ENCODE data around the gene GNLY.

The GNLY gene

GRCh38 chr2:85733121-85733960 is 39.2 kb downstream of the GNLY start:
- no peaks in the 10 kb centered on the region for H3K36me3 Mint-ChIP-seq
- H3K4me1 Mint-ChIP-seq, result peaks cover 7% of the 10 kb centered on the region
- no peak overlapping the region for H3K4me3 Mint-ChIP-seq
- no peaks in the 10 kb centered on the region for H3K9me3 Mint-ChIP-seq
- H3K27me3 Mint-ChIP-seq, result peaks cover 30% of the 10 kb centered on the region
- ATAC-seq, result no peak
- H3K27ac Mint-ChIP-seq, result no peak overlapping the region

DNA sequence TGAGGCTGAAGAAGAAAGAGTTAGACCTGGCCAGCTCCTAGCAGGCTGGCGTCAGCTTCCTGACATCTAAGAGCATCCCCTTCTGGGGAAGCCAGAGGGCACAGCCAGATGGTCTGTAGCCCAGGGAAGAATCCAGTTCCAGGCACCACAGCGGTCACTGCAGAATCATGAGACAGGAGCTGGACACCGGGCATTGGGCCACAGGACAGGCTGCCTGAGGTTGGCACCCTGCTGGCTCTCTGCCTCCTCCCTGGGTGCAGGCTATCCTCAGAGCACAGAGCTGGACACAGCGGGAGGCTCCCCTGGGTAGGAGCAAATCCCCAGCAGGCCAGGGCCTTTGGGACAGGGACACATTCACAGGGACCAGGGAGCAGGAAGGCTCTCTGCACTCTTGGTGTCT is 39.9 kb downstream of the GNLY start:
- no peak overlapping the region for H3K4me3 Mint-ChIP-seq
- H3K4me1 Mint-ChIP-seq, result peaks cover 4% of the 10 kb centered on the region
- ATAC-seq, result no peak
- no peaks in the 10 kb centered on the region for H3K36me3 Mint-ChIP-seq
- H3K27ac Mint-ChIP-seq, result no peak overlapping the region
- H3K9me3 Mint-ChIP-seq, result no peaks in the 10 kb centered on the region
- H3K27me3 Mint-ChIP-seq, result peaks cover 24% of the 10 kb centered on the region

- Mint-ChIP-seq H3K27me3 (peaks cover 21% of the 10 kb centered on the region), H3K36me3 (no peaks in the 10 kb centered on the region), H3K27ac (no peak overlapping the region), H3K4me1 (no peaks in the 10 kb centered on the region), H3K9me3 (no peaks in the 10 kb centered on the region), H3K4me3 (no peak overlapping the region)
- no peak for ATAC-seq
Observed at GRCh38 chr2:85734942-85735608, 40.9 kb downstream of the GNLY start.

- Mint-ChIP-seq H3K4me3 (no peak overlapping the region), H3K4me1 (no peaks in the 10 kb centered on the region), H3K36me3 (no peaks in the 10 kb centered on the region), H3K27me3 (peaks cover 22% of the 10 kb centered on the region), H3K9me3 (no peaks in the 10 kb centered on the region), H3K27ac (no peak overlapping the region)
- ATAC-seq, result no peak
Observed at GRCh38 chr2:85735691-85736090, 41.5 kb downstream of the GNLY start.

DNA sequence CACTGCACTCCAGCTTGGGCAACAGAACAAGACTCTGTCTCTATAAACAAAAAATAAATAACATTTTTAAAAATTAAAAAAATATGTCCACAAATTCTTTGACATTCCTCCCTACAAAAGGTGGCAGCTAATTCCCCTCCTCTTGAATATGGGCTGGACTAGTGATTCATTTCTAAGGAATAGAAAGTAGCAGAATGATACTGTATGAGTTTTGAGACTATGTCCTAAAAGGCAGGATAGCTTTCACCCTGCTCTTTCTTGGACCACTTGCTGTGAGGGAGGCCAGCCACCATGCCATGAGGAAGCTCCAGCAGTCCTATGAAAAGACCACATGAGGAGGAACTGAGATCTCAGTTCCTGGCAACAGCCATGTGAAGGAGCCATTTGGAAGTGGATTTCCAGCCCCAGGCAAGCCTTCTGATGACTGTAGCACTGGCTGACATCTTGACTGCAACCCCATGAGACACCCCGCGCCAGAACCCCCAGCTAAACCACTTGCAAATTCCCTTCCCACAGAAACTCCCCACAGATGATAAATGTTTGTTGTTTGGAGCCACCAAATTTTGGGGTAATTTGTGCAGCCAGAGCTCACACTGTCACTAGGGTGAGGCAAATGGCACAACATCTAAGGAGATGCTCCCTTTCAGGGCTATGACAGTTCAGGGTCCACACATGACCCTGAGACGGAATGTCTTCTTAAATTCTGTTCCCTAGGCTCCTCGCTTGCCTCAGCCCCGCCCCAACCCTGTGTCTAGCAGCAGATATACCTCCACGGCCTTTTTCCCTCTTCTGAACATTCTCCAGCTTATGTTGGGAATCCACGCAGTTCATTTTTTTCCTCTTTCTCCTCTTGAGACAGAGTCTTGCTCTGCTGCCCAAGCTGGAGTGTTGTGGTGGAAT is 42.5 kb downstream of the GNLY start:
- no peaks in the 10 kb centered on the region for H3K36me3 Mint-ChIP-seq

DNA sequence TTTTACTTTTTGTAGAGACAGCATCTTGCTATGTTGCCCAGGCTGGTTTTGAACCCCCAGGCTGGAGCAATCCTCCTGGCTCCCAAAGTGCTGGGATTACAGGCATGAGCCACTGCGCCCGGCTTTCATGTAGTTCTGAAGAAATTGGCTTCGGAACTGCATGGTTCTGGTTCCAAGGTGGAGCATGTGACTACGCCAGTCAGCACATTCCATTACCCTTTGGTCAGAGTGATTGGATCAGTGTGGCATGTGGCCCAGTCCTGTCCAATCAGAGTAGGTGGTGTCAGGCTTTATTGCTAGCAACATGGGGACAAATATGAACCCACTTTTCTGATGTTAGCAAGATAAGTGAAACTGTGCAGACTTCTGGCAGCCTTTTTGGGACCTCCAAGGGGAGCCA is 43.3 kb downstream of the GNLY start:
- no peak overlapping the region for H3K27ac Mint-ChIP-seq
- no peak for ATAC-seq
- H3K4me1 Mint-ChIP-seq, result no peaks in the 10 kb centered on the region
- peaks cover 38% of the 10 kb centered on the region for H3K27me3 Mint-ChIP-seq
- no peaks in the 10 kb centered on the region for H3K9me3 Mint-ChIP-seq
- no peaks in the 10 kb centered on the region for H3K36me3 Mint-ChIP-seq
- no peak overlapping the region for H3K4me3 Mint-ChIP-seq

More for the DNA sequence above, 42.5 kb downstream of the GNLY start:
- peaks cover 31% of the 10 kb centered on the region for H3K27me3 Mint-ChIP-seq
- H3K4me1 Mint-ChIP-seq, result no peaks in the 10 kb centered on the region
- no peak overlapping the region for H3K27ac Mint-ChIP-seq
- no peak overlapping the region for H3K4me3 Mint-ChIP-seq
- no peak for ATAC-seq
- no peaks in the 10 kb centered on the region for H3K9me3 Mint-ChIP-seq

DNA sequence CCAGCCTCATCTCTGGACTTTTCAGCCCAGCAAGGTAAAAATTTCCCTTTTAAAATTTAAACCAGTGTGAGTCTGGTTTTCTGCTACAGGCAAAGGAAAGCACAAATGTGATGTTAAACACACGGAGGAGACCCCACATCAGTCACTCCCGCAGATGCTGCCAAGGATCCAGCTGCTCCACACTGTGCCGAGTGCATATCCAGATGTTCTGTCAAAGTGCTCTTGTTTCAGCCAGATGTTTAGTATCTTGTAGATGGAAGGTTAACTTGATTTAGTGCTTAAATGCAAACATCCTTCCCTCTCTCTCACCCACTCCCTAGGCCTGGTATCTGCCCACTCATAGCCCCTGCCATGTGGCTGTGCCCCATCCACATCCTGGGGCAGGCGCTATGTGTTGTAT is 43.8 kb downstream of the GNLY start:
- Mint-ChIP-seq H3K27ac (no peak overlapping the region), H3K36me3 (no peaks in the 10 kb centered on the region), H3K4me1 (no peaks in the 10 kb centered on the region), H3K4me3 (no peak overlapping the region), H3K9me3 (no peaks in the 10 kb centered on the region), H3K27me3 (peaks cover 43% of the 10 kb centered on the region)
- no peak for ATAC-seq

- H3K27me3 Mint-ChIP-seq, result peaks cover 39% of the 10 kb centered on the region
- no peak for ATAC-seq
- H3K4me3 Mint-ChIP-seq, result no peak overlapping the region
- H3K9me3 Mint-ChIP-seq, result no peaks in the 10 kb centered on the region
- H3K4me1 Mint-ChIP-seq, result peaks cover 4% of the 10 kb centered on the region
- H3K27ac Mint-ChIP-seq, result no peak overlapping the region
- H3K36me3 Mint-ChIP-seq, result no peaks in the 10 kb centered on the region
Observed at GRCh38 chr2:85740193-85740592, 46.0 kb downstream of the GNLY start.

DNA sequence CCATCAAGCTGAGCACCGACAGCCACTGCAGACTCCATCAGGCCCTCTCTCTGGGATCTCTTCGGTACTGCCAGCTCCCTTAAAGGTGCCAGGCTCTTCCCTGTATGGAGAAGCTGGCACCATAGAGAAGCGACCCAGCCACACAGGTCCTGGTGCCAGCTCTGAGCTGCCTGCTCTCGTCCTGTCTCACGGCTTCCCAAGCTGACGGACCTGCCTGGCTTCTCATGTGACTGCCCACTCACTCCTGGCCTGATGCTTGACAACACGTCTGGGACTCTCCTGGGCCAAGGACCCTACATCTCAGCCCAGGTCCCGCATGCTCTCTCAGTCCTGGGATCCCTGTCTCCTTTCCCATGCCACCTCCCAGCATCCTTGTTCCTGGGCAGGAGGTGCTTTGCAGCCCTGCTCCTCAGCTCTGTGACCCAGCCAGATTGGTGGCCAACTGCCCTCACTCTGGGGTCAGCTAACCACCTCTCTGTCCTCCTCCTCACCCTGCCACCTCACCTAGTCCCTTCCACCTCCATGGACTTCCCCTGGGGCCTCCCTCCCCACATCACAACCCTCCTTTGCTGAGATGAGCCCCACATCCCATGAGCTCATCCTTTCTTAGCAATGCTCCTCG is 47.2 kb downstream of the GNLY start:
- no peak overlapping the region for H3K27ac Mint-ChIP-seq

GRCh38 chr2:85741833-85742455 is 47.8 kb downstream of the GNLY start:
- H3K36me3 Mint-ChIP-seq, result no peaks in the 10 kb centered on the region
- no peak for ATAC-seq
- no peak overlapping the region for H3K27ac Mint-ChIP-seq
- peaks cover 43% of the 10 kb centered on the region for H3K27me3 Mint-ChIP-seq
- no peaks in the 10 kb centered on the region for H3K9me3 Mint-ChIP-seq
- H3K4me3 Mint-ChIP-seq, result no peak overlapping the region
- H3K4me1 Mint-ChIP-seq, result peaks cover 21% of the 10 kb centered on the region

More for the DNA sequence above, 47.2 kb downstream of the GNLY start:
- H3K4me1 Mint-ChIP-seq, result peaks cover 15% of the 10 kb centered on the region
- peak; percentile 32 for ATAC-seq
- H3K36me3 Mint-ChIP-seq, result no peaks in the 10 kb centered on the region
- no peak overlapping the region for H3K4me3 Mint-ChIP-seq
- H3K27me3 Mint-ChIP-seq, result peaks cover 39% of the 10 kb centered on the region
- no peaks in the 10 kb centered on the region for H3K9me3 Mint-ChIP-seq

DNA sequence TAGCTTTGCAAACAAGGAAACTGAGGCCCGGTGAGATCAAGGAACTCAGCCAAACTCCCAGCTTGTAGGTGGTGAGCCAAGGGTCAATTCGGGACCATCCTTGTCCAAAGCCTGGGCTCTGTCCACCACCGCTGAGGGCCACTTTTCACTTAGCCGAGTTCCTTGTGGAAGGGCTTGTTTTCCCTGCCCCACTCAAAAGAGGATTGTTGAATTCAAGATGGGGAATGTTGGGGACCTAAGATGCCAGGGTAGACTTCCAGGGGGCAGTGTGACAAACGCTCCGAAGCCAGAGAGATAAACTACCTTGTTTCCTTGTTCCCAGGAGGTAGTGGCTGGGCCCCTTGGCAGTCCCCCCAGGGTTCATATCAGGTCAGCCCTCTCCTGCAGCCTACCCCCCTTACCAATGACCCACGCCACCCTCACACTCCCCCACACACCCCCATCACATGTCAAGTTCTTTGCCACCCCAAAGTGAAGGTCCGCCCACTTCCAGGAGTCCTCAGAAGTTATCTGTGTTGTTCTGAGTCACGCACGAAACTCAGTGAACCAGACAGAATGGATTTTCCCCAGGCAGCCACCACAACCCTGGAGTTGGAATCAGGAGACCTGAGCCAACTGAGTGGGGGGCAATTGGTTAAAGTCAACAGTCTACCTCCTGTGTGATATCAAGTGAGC is 49.3 kb downstream of the GNLY start:
- no peak for ATAC-seq
- peaks cover 49% of the 10 kb centered on the region for H3K27me3 Mint-ChIP-seq
- peaks cover 4% of the 10 kb centered on the region for H3K9me3 Mint-ChIP-seq
- peaks cover 33% of the 10 kb centered on the region for H3K4me1 Mint-ChIP-seq
- H3K36me3 Mint-ChIP-seq, result no peaks in the 10 kb centered on the region
- H3K4me3 Mint-ChIP-seq, result no peak overlapping the region
- H3K27ac Mint-ChIP-seq, result no peak overlapping the region

- no peak overlapping the region for H3K27ac Mint-ChIP-seq
- peaks cover 39% of the 10 kb centered on the region for H3K4me1 Mint-ChIP-seq
- no peaks in the 10 kb centered on the region for H3K36me3 Mint-ChIP-seq
- H3K4me3 Mint-ChIP-seq, result no peak overlapping the region
- ATAC-seq, result no peak
- H3K9me3 Mint-ChIP-seq, result peaks cover 4% of the 10 kb centered on the region
- H3K27me3 Mint-ChIP-seq, result peaks cover 49% of the 10 kb centered on the region
Observed at GRCh38 chr2:85744055-85744454, 49.9 kb downstream of the GNLY start.

GRCh38 chr2:85744741-85745601 is 50.8 kb downstream of the GNLY start:
- peaks cover 44% of the 10 kb centered on the region for H3K27me3 Mint-ChIP-seq
- no peak overlapping the region for H3K27ac Mint-ChIP-seq
- H3K4me1 Mint-ChIP-seq, result peaks cover 43% of the 10 kb centered on the region
- H3K9me3 Mint-ChIP-seq, result peaks cover 4% of the 10 kb centered on the region
- no peaks in the 10 kb centered on the region for H3K36me3 Mint-ChIP-seq
- ATAC-seq, result peak; percentile 37
- H3K4me3 Mint-ChIP-seq, result no peak overlapping the region
